Gastrocnemius medialis (tissue), 4 donors: ENCODE results near the gene PPP1R18. TPM values are rescaled to one million over a fixed set of nuclear protein-coding genes. Genes with fewer than 3 reads are reported as not detected.

Source experiments
- ATAC-seq, 2 donors: fragments of 150-250 bp; one replicate each; pipeline ENCODE4 v1.9.1; 2016
- DNase-seq, 2 donors: peaks; one replicate each; pipeline ENCODE4 v3.0.0-alpha.2; 2019
- H3K27ac ChIP-seq, 4 donors: fragments of 200-600 bp; sonication (generic); 1 replicate in 1 of 4; 2 replicates in 3 of 4; pipeline ENCODE4 v1.5.1; 2016 to 2018; ENCODE audit warnings: mild to moderate bottlenecking in 2 of 4, moderate library complexity in 1 of 4
- H3K27me3 ChIP-seq, 3 donors: fragments of 200-600 bp; sonication (generic) in 2 of 3; 1 replicate in 1 of 3; 2 replicates in 2 of 3; pipeline versions ENCODE4 v1.5.1 to v1.6.0; 2016 to 2019; ENCODE audit warnings: mild to moderate bottlenecking in 1 of 3, moderate library complexity in 1 of 3
- H3K36me3 ChIP-seq, 2 donors: fragments of 200-600 bp; sonication (generic) in 1 of 2; one replicate each; pipeline ENCODE4 v1.5.1; 2017 to 2018
- H3K4me1 ChIP-seq, 2 donors: fragments of 200-600 bp; sonication (generic) in 1 of 2; one replicate each; pipeline ENCODE4 v1.5.1; 2016 to 2017; ENCODE audit warnings: mild to moderate bottlenecking in 2 of 2
- H3K4me3 ChIP-seq, 4 donors: fragments of 200-600 bp; sonication (generic) in 3 of 4; 1 replicate in 1 of 4; 2 replicates in 3 of 4; pipeline ENCODE4 v1.5.1; 2016 to 2019; ENCODE audit warnings: mild to moderate bottlenecking in 2 of 4
- H3K9me3 ChIP-seq, 3 donors: fragments of 200-600 bp; sonication (generic) in 2 of 3; 1 replicate in 1 of 3; 2 replicates in 2 of 3; pipeline ENCODE4 v1.5.1; 2016 to 2019
- CTCF ChIP-seq, 5 experiments: fragments of 450-650 bp in 3 of 5; fragments of 200-600 bp in 2 of 5; sonication (generic) in 2 of 5; IDR thresholded peaks in 4 of 5; conservative IDR thresholded peaks in 1 of 5; 1 replicate in 4 of 5; 2 replicates in 1 of 5; pipeline ENCODE4 v1.5.1; 2016 to 2019; ENCODE audit warnings: antibody characterized with exemption in 5 of 5, mild to moderate bottlenecking in 3 of 5, moderate library complexity in 3 of 5
- POLR2A ChIP-seq, 2 donors: fragments of 450-650 bp; IDR thresholded peaks; one replicate each; pipeline ENCODE4 v1.6.1; 2017; ENCODE audit warnings: antibody characterized with exemption in 2 of 2, mild to moderate bottlenecking in 2 of 2, moderate library complexity in 2 of 2
- in situ Hi-C, 4 donors: fragments of 200-750 bp; cut with MboI; loops; one replicate each; pipeline versions ENCODE4 v1.15.0 to v1.8.0; 2017; ENCODE audit warnings: low sequenced_read_pairs in 4 of 4
- intact Hi-C: fragments of 100-400 bp; cut with DNase I; formaldehyde crosslinking; loops from one replicate; pipeline ENCODE4 v1.15.1; 2023; ENCODE audit warnings: low total_unique reads
- total RNA-seq, 4 donors: library from RNA; depleted of rRNA; stranded (reverse); fragments of >200 nt; gene quantifications; one replicate each; pipeline versions ENCODE4 v1.1.0 to v1.2.3, GENCODE V29; 2016

PPP1R18 gene
- total RNA-seq, 4 donors from 2014 or later, result 4.4 to 16.9 (median 12.4) TPM

- peak overlapping the region; percentile 93 to 99 (median 97) for H3K27ac ChIP-seq
- peaks cover 34 to 40% of the 10 kb centered on the region in 2 donors for H3K4me1 ChIP-seq
- peaks cover 0 to 2% (median 0%) of the 10 kb centered on the region in 3 donors for H3K27me3 ChIP-seq
- H3K9me3 ChIP-seq, result no peaks in the 10 kb centered on the region
- TF ChIP-seq CTCF (IDR thresholded peaks at IDR 0.05 in 4 of 5, conservative IDR thresholded peaks at IDR 0.05 in 1 of 5), result no peak
- no peak for TF ChIP-seq POLR2A (IDR thresholded peaks at IDR 0.05)
- in situ Hi-C loops (loop anchor here in 1 of 4 donors (10.0 kb wide), 1 partner anchor 135 kb away; no protein-coding TSS in a partner anchor), intact Hi-C loops (loop anchor here (2.0 to 5.0 kb wide), 3 partner anchors 17 to 507 kb away; partner anchors contain the start of genes DDR1 and DHX16)
- peaks cover 0 to 4% of the 10 kb centered on the region in 2 donors for H3K36me3 ChIP-seq
- H3K4me3 ChIP-seq, result peak overlapping the region; percentile 72 to 91 (median 76)
- ATAC-seq, result no peak
- DNase-seq, result no peak
Observed at GRCh38 chr6:30689985-30690384, 3.5 kb upstream of the PPP1R18 start.

GRCh38 chr6:30689022-30689865, 2.8 kb upstream of the PPP1R18 start:
- peaks cover 34 to 40% of the 10 kb centered on the region in 2 donors for H3K4me1 ChIP-seq
- in situ Hi-C loops, result loop anchor here in 1 of 4 donors (10.0 kb wide), 1 partner anchor 136 kb away; no protein-coding TSS in a partner anchor
- peaks cover 0 to 4% of the 10 kb centered on the region in 2 donors for H3K36me3 ChIP-seq
- no peak for DNase-seq
- H3K27me3 ChIP-seq, result peaks cover 0 to 2% (median 0%) of the 10 kb centered on the region in 3 donors
- no peaks in the 10 kb centered on the region for H3K9me3 ChIP-seq
- no peak for TF ChIP-seq CTCF (IDR thresholded peaks at IDR 0.05 in 4 of 5, conservative IDR thresholded peaks at IDR 0.05 in 1 of 5)
- TF ChIP-seq POLR2A (IDR thresholded peaks at IDR 0.05), result no peak
- H3K27ac ChIP-seq, result peak overlapping the region; percentile 93 to 99 (median 97)
- H3K4me3 ChIP-seq, result no peak overlapping the region
- no peak for ATAC-seq
- intact Hi-C loops, result loop anchor here (5.0 kb wide), 2 partner anchors 193 to 508 kb away; partner anchors contain the start of gene DDR1

GRCh38 chr6:30688569-30688968, 2.1 kb upstream of the PPP1R18 start:
- intact Hi-C loops (loop anchor here (5.0 kb wide), 2 partner anchors 194 to 509 kb away; partner anchors contain the start of gene DDR1), in situ Hi-C loops (loop anchor here in 1 of 4 donors (10.0 kb wide), 1 partner anchor 136 kb away; no protein-coding TSS in a partner anchor)
- TF ChIP-seq CTCF (IDR thresholded peaks at IDR 0.05 in 4 of 5, conservative IDR thresholded peaks at IDR 0.05 in 1 of 5), result no peak
- TF ChIP-seq POLR2A (IDR thresholded peaks at IDR 0.05), result no peak
- H3K4me1 ChIP-seq, result peaks cover 34 to 40% of the 10 kb centered on the region in 2 donors
- peaks cover 0 to 2% (median 0%) of the 10 kb centered on the region in 3 donors for H3K27me3 ChIP-seq
- no peak for ATAC-seq
- peak overlapping the region; percentile 93 to 99 (median 97) for H3K27ac ChIP-seq
- H3K36me3 ChIP-seq, result peaks cover 0 to 4% of the 10 kb centered on the region in 2 donors
- H3K9me3 ChIP-seq, result no peaks in the 10 kb centered on the region
- peak overlapping the region; percentile 67 to 97 (median 96) for H3K4me3 ChIP-seq
- DNase-seq, result no peak

GRCh38 chr6:30687659-30688431, 1.4 kb upstream of the PPP1R18 start:
- H3K4me3 ChIP-seq, result peak overlapping the region; percentile 67 to 97 (median 96)
- TF ChIP-seq POLR2A (IDR thresholded peaks at IDR 0.05) (peak in 1 of 2 donors; percentile 1), CTCF (IDR thresholded peaks at IDR 0.05 in 4 of 5, conservative IDR thresholded peaks at IDR 0.05 in 1 of 5) (peak in 1 of 5 experiments; percentile 11)
- H3K27me3 ChIP-seq, result peaks cover 0 to 2% (median 0%) of the 10 kb centered on the region in 3 donors
- intact Hi-C loops, result loop anchor here (1.0 to 5.0 kb wide), 3 partner anchors 29 to 509 kb away; partner anchors contain the start of genes DDR1 and MDC1
- H3K27ac ChIP-seq, result peak overlapping the region; percentile 93 to 99 (median 97)
- peak in 1 of 2 donors; percentile 34 for DNase-seq
- H3K4me1 ChIP-seq, result peaks cover 39 to 40% of the 10 kb centered on the region in 2 donors
- ATAC-seq, result no peak
- in situ Hi-C loops, result loop anchor here in 1 of 4 donors (10.0 kb wide), 1 partner anchor 137 kb away; no protein-coding TSS in a partner anchor
- no peaks in the 10 kb centered on the region for H3K9me3 ChIP-seq
- peaks cover 0 to 4% of the 10 kb centered on the region in 2 donors for H3K36me3 ChIP-seq
